A549 treated with Hydrocortisone at 1 μM for 4 hours (cell line): Measurements from ENCODE around the gene DIABLO. TPM values are rescaled to one million over a fixed set of nuclear protein-coding genes. Genes with fewer than 3 reads are reported as not detected.

ENCODE experiments used
- total RNA-seq: library from RNA; stranded (reverse); fragments of 200-300 nt; extraction: Qiagen RNA extraction; gene quantifications from 5 replicates; pipeline ENCODE4 v1.2.3, GENCODE V29; 2022

DIABLO gene
- 67.6 to 75.6 TPM (median 68.2 TPM) in 5 replicates for total RNA-seq

GRCh38 chr12:122225683-122226365 is at the start of gene DIABLO:
Gene DIABLO, minus strand, starts transcription at chr12:122226052. Its CDS starts 38 bp downstream, at chr12:122226014.

GRCh38 chr12:122266230-122266901 is 40.5 kb upstream of the DIABLO start, which contains the start of gene VPS33A:
Gene VPS33A, minus strand, starts transcription at chr12:122266494. Its CDS starts 86 bp downstream, at chr12:122266408.

GRCh38 chr12:122203301-122204166 is 22.3 kb downstream of the DIABLO start, which contains the start of gene B3GNT4:
Gene B3GNT4, plus strand, starts transcription at chr12:122203709. Its CDS starts 910 bp downstream, at chr12:122204619.

DNA sequence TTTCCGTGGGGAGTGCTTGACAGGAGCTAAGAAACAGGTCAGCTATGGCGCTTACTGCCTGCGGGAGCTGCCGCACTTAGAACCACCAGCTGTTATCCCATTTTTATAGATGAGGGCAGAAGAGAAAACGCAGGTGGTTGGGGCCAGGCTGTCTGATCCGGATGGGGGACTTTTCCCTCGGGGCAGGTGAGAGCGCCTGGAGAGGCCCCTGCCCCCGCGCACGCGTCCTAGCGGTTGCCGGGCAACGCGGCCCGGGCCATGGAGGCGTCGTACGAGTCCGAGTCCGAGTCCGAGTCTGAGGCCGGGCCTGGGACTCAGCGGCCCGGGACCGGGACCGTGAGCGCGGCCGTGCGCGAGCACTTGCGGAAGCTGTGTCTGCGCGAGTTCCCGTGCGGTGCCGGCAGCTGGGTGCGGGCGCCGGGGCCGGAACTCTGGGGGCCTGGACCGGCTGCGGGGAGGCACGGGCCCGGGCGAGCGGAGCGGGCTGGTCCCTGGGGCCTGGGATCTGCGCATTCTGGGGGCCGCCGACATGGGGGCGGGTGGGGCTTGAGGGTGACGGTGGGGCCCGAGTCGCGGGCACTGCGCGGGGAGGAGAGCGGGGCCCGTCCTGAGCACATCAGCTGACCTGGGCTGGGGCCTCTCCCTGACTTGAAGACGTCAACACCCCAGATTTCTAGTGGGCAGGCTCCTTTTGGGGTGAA is 42.8 kb downstream of the DIABLO start, which contains the start of gene LRRC43:
Gene LRRC43 (plus strand): TSS at position 237 of the 701 bp plus-strand sequence. CDS start 22 bp downstream, at position 259.

GRCh38 chr12:122174155-122174845 is 51.6 kb downstream of the DIABLO start, which contains the start of gene IL31:
Gene IL31, minus strand, starts transcription at chr12:122174221. Its CDS starts 49 bp downstream, at chr12:122174172.

Other genes starting within 250 kb of the DIABLO start
- 9.3 to 12.4 TPM (median 11.3 TPM) in 5 replicates for gene BCL7A, start 204.2 kb downstream of the DIABLO start, total RNA-seq
- 32.5 to 44.3 TPM (median 39.7 TPM) in 5 replicates for gene MLXIP, start 147.3 kb downstream of the DIABLO start, total RNA-seq
- gene IL31, start 51.8 kb downstream of the DIABLO start, total RNA-seq, result not detected in 5 replicates
- gene LRRC43, start 42.9 kb downstream of the DIABLO start, total RNA-seq, result 0.09 to 0.52 TPM (median 0.13 TPM) in 4 of 5 replicates, not detected in the other
- 0.62 to 0.86 TPM (median 0.79 TPM) in 5 replicates for gene B3GNT4, start 22.3 kb downstream of the DIABLO start, total RNA-seq
- 18.4 to 21.6 TPM (median 19.3 TPM) in 5 replicates for gene VPS33A, start 40.4 kb upstream of the DIABLO start, total RNA-seq
- gene CLIP1, start 196.6 kb upstream of the DIABLO start, total RNA-seq, result 30.4 to 49.3 TPM (median 34.0 TPM) in 5 replicates